DND-41 (cell line): ENCODE results near the gene HELZ2.

ENCODE experiments used
- ATAC-seq: fragments of 200-7000 bp; cut with Tn5 transposase; 3 replicates; pipeline ENCODE4 v1.9.1; 2021; ENCODE audit warnings: low read depth; ENCODE audit not compliant: insufficient read depth
- DNase-seq: peaks from one replicate; pipeline ENCODE4 v3.0.0-alpha.2; 2020
- H2AFZ ChIP-seq: 2 replicates; pipeline ENCODE4 v1.6.0; 2012; ENCODE audit warnings: low read depth, low read length
- H3K27ac ChIP-seq: 2 replicates; pipeline ENCODE4 v1.5.1; 2012; ENCODE audit warnings: low read length, inconsistent platforms
- H3K27me3 ChIP-seq: fragments of 200-600 bp; sonication (generic); 2 replicates; pipeline ENCODE4 v1.6.0; 2012; ENCODE audit warnings: low read length, mild to moderate bottlenecking, inconsistent platforms; ENCODE audit not compliant: insufficient read depth, poor library complexity
- H3K36me3 ChIP-seq: 2 replicates; pipeline ENCODE4 v1.5.1; 2012; ENCODE audit warnings: low read length, inconsistent platforms; ENCODE audit not compliant: insufficient read depth
- H3K4me1 ChIP-seq: 2 replicates; pipeline ENCODE4 v1.5.1; 2012; ENCODE audit warnings: mild to moderate bottlenecking, low read length; ENCODE audit not compliant: insufficient read depth
- H3K4me2 ChIP-seq: 2 replicates; pipeline ENCODE4 v1.6.0; 2012; ENCODE audit warnings: mild to moderate bottlenecking, moderate library complexity, low read length, inconsistent platforms; ENCODE audit not compliant: insufficient read depth
- H3K4me3 ChIP-seq, 2 experiments: fragments of 200-600 bp in 1 of 2; shearing (Covaris generic) in 1 of 2; 2 replicates each; pipeline ENCODE4 v1.5.1; 2012 to 2016; ENCODE audit warnings: inconsistent platforms in 2 of 2, low read length in 2 of 2, mild to moderate bottlenecking in 2 of 2, low read depth in 1 of 2, moderate library complexity in 1 of 2
- H3K79me2 ChIP-seq: 2 replicates; pipeline ENCODE4 v1.6.0; 2012; ENCODE audit warnings: low read length, inconsistent platforms; ENCODE audit not compliant: insufficient read depth
- H3K9ac ChIP-seq: 2 replicates; pipeline ENCODE4 v1.6.0; 2012; ENCODE audit warnings: low read depth, mild to moderate bottlenecking, inconsistent platforms, low read length, moderate library complexity
- H3K9me3 ChIP-seq: 2 replicates; pipeline ENCODE4 v1.5.1; 2012; ENCODE audit warnings: low read length, moderate library complexity, mild to moderate bottlenecking, inconsistent platforms; ENCODE audit not compliant: insufficient read depth, severe bottlenecking
- H4K20me1 ChIP-seq: 2 replicates; pipeline ENCODE4 v1.6.0; 2012; ENCODE audit warnings: low read length; ENCODE audit not compliant: insufficient read depth
- CTCF ChIP-seq: IDR thresholded peaks from 2 replicates; pipeline ENCODE4 v1.5.1; 2012; ENCODE audit warnings: borderline replicate concordance, low read length, moderate library complexity, mild to moderate bottlenecking; ENCODE audit not compliant: poor library complexity, severe bottlenecking; ENCODE audit errors: extremely low read depth
- EZH2 ChIP-seq: IDR thresholded peaks from 3 replicates; pipeline ENCODE4 v1.6.1; 2012; ENCODE audit warnings: borderline replicate concordance, low read depth, mild to moderate bottlenecking, moderate library complexity, low read length, inconsistent platforms; ENCODE audit not compliant: severe bottlenecking

The HELZ2 gene

GRCh38 chr20:63548542-63548941 is 25.5 kb downstream of the HELZ2 start:
- Histone ChIP-seq H2AFZ (no peak overlapping the region), H3K27ac (no peak overlapping the region), H3K36me3 (no peaks in the 10 kb centered on the region), H3K9ac (no peak overlapping the region), H3K79me2 (no peaks in the 10 kb centered on the region), H3K9me3 (no peaks in the 10 kb centered on the region), H4K20me1 (peaks cover 3% of the 10 kb centered on the region; the same call in 1 of the 2 replicates), H3K4me1 (peaks cover 18% of the 10 kb centered on the region), H3K4me2 (no peak overlapping the region), H3K4me3 (no peak overlapping the region), H3K27me3 (peaks cover 4% of the 10 kb centered on the region)
- ATAC-seq, result no peak
- TF ChIP-seq CTCF (no peak), EZH2 (no peak)
- DNase-seq, result no peak

- Histone ChIP-seq H3K9ac (no peak within 1 kb of the TSS), H3K9me3 (no peaks in the 10 kb centered on the region), H3K4me1 (peaks cover 11% of the 10 kb centered on the region), H3K4me3 (no peak within 1 kb of the TSS), H3K27ac (no peak within 1 kb of the TSS), H3K4me2 (no peak within 1 kb of the TSS), H4K20me1 (peaks cover 7% of the 10 kb centered on the region), H3K79me2 (no peaks in the 10 kb centered on the region), H2AFZ (no peak within 1 kb of the TSS), H3K27me3 (peaks cover 4% of the 10 kb centered on the region), H3K36me3 (no peaks in the 10 kb centered on the region)
- DNase-seq, result no peak
- TF ChIP-seq CTCF, result no peak
- TF ChIP-seq EZH2, result no peak
- ATAC-seq, result no peak
Observed at GRCh38 chr20:63547725-63548480, 26.1 kb downstream of the HELZ2 start, which contains the start of gene SRMS. Gene SRMS (minus strand): TSS chr20:63547749. CDS start chr20:63547463, 286 bp downstream.

GRCh38 chr20:63546956-63547724 is 26.9 kb downstream of the HELZ2 start:
- Histone ChIP-seq H3K4me1 (peaks cover 4% of the 10 kb centered on the region), H2AFZ (no peak overlapping the region), H3K4me3 (no peak overlapping the region), H4K20me1 (peaks cover 7% of the 10 kb centered on the region), H3K4me2 (no peak overlapping the region), H3K36me3 (no peaks in the 10 kb centered on the region), H3K79me2 (no peaks in the 10 kb centered on the region), H3K27ac (no peak overlapping the region), H3K27me3 (peaks cover 4% of the 10 kb centered on the region), H3K9me3 (no peaks in the 10 kb centered on the region), H3K9ac (no peak overlapping the region)
- ATAC-seq (no peak), DNase-seq (no peak)
- TF ChIP-seq EZH2, result no peak
- TF ChIP-seq CTCF, result no peak
